HG03565 (cell line): ENCODE results near the gene TFEB.

Experiments
- ATAC-seq: cut with Tn5 transposase; IDR thresholded peaks from one replicate; pipeline ENCODE4 v1.9.1; 2021; ENCODE audit warnings: mild to moderate bottlenecking, moderate library complexity; ENCODE audit not compliant: unreplicated experiment

The TFEB gene

DNA sequence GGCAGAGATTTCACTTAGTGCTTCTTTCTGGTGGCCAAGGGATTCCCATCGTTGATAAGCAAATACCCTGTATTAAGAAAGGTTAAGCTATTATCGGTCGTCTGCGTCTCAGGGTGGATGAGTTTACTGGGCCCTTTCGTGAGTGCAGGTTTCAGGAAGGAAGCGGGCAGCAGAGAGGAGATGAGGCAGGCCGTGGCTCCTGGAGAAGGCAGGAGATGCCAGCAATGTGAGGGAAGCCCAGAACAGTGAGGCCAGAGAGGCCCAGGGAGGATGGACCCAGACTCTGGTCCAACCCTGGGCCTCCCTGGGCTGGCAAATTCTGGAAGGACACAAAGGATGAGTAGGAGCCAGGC lies 11.2 kb downstream of the TFEB start:
- ATAC-seq: no peak

DNA sequence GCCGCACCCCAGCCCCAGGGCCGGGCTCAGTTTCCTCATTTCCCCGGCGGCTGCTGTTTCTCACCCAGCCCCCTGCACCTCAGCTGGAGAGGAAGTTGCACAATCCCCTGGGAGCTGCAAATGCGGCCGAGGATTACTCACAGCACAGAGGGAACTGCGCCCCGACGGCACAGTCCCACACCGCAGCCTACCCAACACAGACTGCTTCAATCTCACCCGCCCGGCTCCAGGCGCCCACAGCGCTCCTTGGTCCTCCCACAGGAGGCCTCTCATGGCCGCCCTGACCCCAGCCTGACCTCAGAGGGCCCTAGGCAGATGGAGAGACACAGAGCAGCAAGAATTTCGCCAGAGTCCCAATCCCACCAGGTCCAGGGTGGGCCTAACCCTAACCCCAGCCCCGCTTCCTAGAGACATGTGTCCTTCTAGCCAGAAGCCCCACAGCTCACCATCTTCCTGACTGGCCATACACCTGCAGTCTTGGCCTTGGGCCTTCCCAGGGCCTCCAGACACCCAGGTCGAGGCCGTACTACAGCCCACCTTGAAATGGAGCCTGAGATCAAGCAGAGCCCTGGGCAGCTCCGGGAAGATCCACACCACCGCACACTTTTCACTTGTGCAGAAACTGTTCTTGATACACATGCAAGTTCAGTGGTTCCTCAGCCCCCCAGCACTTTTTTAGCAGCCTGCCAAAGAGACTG lies 11.7 kb downstream of the TFEB start:
- peak; percentile 54 for ATAC-seq

DNA sequence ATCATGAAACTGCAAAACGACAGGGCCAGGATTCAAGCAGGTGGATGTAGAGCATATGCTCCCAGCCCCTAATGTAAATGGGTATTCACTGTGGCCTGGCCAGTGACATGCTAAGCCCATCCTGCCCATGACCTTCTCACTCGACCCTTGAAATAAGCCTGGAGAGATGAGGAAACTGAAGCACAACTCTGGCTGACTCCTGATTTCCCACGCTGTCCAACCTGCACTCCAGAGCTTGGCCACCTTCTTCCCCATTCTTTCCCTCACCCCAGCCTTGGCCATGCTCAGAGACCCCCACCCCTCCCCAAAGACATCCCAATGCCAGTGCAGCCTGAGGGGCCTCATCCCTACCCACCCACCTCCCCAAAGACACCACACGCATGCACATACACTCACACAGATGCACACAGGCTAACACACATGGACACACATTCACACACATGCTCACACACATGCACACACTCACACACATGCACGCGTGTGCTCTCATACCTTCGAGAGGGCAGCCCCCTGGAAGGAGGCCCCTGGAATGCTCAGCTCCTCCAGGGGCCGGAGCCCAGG lies 12.4 kb downstream of the TFEB start:
- ATAC-seq: no peak

DNA sequence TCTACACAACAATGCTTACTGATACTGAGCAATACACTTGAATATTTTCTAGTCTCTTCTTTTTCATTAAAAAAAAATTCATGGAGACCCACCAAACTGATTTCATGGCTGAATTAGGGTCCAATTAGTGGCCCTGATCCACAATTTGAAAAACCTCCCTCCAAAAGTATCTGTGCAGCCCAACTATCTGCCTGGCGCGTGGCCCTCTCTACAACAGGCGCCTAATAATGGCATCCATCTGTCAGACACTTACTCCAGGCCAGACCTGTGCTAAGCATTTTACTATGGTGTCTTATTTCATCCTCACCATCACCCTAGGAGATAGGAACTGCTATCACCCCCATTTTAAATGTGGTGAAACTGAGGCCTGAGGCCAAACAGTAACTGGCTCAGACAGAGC lies 14.0 kb downstream of the TFEB start:
- ATAC-seq: no peak

DNA sequence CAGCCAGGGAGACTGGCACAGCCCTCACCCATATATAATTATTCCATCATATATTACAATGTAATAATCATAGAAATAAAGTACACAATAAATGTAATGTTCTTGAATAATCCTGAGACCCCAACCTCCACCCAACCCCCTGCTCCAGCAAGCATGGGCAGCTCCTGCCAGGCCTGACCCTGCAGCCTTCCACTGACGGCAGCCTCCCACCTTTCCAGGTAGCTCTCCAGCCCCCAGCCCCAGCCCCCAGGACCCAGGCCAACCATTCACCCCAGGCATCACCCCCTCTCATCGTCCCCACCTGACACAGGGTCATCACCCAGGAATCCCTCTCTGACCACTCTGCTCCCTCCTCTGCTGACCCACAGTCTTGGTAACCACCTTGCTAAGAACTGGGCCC lies 14.6 kb downstream of the TFEB start:
- no peak for ATAC-seq

DNA sequence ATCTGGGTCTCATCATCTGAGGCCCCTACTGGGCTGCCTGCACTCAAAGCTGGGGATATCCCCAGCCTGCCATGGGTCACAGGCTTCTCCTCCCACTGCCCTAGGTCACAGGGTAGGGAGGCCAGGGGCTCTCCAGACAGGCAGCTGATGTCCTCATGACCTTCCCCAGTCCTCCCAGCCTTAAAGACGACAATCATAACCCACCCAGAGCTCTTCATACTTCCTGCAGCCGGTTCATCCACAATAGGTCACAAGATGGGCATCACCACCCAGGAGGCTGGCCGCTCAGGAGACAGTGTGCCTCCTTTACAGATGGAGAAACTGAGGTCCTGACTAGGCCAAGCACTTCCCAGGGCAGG lies 15.2 kb downstream of the TFEB start:
- ATAC-seq: no peak

DNA sequence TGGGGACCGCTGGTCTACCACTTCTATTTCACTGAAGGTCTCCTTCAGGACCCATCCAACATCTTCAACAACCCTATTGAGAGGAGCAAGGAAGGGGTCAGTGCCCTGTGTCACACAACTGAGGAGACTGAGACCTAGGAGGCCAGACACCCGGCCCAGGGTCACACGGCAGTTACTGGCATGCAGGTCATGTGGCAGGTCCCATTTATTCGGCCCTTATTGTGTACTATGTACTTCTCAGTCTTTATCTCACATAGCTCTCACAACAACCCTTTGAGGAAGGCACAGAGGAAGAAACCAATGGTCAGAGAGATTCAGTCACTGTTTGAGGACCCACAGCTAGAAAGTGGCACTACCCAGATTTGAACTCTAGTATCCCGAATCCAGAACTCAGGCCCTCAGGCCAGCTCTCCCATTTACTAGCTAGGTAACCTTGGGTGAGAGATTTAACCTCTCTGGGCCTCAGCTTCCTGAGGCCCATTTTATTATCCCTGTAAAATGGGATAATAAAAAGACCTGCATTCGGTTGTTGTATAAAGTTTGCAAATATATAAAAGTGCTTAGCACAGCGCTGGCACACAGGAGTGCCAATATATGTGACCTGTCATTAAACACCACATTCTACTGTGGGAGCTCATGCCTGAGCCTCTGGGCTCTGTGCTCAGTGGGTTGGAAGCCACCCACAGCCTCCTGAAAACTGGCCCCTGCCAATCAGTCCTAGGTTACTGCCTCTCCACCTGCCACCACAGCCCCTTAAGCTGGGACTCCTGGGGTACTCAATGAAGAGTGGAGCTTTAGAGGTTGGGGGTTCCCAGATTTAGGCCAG lies 15.8 kb downstream of the TFEB start:
- ATAC-seq: no peak

DNA sequence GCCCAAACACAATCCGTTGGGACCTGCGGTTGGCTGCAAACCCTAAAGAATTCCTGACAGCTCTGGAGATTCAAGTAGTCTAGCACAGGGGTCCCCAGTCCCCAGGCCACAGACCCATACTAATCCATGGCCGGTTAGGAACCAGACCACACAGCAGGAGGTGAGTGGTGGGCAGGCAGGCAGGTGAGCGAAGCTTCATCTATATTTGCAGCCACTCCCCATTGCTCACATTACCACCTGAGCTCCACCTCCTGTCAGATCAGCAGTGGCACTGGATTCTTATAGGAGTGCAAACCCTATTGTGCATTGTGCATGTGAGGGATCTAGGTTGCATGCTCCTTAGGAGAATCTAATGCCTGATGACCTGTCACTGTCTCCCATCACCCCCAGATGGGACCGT lies 16.6 kb downstream of the TFEB start:
- ATAC-seq: no peak

DNA sequence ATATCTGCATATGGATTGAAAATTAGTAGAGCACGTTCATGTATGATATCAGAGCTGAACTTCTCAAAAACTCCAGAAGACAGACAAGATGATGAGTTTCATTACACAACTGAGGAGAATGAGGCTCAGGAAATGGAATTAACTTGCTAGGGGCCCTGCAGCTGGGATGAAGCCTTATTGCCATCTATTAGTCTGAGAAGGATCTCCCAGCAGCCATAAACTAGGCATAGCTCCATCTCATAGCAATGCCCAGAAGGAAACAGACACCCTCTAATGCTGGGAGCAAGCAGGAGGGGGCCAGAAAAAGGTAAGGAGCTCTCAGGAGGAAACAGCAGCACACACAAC lies 18.0 kb downstream of the TFEB start:
- ATAC-seq: no peak

DNA sequence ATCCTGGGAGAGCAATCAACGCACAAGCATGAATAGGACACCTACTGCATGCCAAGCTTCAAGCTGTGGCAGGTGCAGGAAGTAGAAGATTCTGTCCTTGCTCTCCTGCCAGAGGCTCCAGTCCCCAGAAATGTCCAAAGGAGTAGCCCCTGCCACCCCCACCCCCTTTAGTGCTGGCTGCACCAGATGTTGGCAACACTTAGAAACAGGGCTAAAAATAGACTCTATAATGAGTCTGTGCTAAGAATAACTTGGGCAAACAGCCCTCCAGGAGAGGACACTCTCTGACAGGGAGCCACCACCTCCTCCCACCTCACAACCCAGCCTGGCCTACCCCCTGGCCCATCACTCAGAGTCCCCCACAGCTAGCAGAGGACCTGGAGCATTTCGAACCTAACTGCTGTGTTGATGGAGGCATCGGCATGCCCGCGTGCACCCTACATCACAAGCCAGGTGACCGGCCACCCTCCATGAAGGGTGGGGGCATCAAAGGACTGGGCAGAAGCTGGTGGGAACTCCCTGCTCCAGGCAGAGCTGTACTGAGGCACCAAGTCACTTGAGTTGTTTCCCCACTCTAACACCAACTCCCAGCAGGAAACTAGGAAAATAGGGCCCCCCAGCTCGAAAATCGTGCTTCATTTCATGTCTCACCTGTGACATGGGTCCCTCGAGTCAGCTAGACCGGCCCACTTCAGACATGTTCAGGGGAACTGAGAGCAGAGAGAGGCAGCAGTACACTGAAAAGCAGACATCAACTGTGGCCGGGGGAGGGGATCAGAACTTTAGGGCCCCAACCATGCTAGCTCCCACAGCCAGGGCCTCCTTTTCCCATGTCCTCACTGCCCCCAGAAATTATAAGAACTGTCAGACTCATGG lies 18.7 kb downstream of the TFEB start:
- ATAC-seq: no peak

DNA sequence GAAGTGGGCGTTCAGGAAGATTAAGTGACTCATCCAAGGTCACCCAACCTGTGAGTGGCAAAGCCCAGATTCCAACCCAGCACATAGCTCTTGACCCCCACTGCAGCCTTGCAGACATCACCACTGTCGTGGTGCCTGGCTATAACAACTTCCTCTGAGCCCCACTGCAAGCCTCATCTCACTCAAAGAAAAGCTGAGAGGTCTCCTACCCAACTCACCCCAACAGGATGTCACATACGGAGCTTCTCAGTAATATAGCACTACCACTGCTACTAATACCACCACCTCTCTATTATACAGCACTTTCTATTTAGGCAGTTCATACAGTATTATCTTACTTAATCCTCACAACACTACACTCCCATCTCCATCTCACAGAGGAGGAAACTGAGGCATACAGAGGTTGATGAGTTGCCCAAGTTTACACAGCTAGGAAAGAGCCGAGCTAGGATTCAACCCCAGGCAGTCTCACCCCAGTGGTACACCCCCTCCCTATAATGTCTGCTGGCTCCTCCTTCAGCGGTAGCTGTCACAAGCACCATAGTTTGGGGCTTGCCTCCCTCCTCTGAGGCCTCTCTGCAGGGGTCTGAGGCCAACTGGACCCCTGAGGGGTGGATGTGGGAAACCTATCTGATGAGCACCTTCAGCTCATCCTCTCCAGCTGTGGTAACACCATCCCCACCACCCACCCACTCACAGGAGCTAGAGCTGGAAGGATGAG lies 19.5 kb downstream of the TFEB start:
- ATAC-seq: no peak

DNA sequence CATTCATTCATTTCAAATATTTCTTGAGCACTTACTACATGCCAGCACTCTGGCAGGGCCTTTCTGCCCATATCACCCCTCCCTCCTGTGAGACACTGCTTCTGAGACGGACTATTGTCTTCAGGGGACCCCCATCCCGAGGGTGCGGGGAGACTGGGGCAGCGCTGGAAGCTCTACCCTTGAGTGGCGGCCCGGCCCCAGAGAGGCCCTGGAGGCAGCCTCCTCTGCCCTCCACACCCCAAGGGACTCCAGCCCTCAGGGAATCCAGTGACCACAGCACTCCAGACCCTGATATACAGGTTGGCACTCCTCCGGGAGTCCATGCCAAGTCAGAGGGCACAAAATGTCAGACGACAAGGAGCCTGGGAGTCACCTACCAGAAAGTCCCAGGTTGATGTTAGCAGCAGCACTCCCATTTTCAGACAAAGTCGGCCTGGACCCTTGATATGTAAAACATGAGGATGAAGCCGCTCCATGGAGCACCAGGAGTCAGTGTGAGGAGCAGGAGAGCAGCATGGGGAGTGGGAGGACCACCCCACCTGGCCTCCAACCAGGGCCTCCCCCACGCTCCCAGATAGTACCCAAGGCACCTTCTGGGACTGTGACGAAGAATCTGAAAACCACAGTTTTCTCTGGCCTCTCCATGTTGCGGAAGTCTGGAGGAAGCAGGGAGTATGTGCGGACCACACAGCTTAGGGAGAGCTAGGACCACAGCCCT lies 20.7 kb downstream of the TFEB start:
- ATAC-seq: no peak

DNA sequence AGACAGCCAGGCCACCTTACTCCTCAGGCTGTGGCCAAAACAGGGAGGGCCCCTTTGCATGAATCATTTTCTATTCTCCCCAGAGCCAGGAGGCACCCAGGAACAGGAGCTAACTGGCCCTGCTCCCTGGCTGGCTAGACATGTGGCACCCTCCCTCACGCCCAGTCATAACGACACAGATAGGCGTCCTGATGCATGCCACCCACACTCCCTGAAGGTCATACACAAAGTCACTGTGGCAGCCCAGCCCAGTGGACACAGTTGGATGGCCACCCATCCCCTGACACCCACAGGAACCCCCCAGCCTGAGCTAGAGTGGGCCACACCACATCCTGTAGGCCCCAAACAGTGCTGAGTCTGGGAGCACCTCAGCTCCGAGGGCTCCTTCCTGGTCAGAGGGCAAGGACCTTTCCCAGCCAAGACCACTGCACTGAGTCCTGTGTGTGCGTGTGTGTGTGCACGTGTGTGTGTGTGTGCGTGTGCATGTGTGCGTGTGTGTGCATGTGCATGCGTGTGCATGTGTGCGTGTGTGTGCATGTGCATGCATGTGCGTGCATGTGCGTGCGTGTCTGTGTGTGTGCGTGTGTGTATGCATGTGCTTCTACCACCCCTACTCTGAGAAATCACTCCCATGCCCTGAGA lies 21.6 kb downstream of the TFEB start:
- ATAC-seq: no peak

DNA sequence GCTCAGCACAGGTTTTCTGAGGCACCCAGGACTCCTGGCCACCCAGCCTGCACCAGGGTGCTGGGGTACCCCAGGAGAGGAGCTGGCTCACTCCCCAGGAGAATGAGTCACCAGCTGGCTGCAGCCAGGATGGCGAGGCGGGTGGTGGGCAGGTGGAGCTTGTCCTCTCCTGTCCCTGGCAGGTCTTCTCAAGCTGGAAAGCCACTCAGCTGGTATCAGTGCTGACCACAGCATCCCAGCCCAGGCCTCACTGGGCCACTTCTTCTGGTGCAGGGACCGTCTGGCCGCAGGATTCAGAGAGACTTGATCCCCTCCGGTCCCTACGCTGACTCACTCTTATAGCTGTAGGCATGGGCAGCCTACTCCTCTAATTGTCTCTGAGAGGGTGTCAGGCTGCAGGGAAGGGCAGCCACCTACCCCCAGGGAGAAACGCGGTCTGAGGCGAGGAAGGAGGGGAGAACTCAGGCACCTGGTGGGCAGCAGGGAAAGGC lies 22.2 kb downstream of the TFEB start:
- no peak for ATAC-seq

DNA sequence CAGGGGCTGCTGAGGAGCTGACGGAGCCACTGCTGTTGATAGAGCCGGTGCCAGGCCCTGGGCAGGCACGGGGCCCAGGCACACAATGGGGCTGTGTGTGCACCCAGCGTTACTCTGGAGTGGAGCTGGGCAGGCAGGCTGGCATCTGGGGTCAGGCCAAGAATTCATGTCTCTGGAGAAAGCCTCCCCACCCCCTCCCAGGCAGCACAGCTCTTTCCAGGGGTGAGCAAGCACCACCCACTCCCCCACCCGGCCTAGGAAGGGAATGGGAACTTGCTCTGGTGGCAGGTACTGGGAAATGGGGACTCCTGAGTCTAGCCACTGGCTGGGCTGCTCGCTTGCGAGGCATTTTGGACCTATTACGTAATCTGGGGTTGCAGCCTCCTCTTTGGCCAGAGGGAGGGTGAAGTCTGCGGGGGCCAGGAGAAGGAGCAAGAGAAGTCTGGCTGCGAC lies 22.7 kb downstream of the TFEB start:
- ATAC-seq: no peak

DNA sequence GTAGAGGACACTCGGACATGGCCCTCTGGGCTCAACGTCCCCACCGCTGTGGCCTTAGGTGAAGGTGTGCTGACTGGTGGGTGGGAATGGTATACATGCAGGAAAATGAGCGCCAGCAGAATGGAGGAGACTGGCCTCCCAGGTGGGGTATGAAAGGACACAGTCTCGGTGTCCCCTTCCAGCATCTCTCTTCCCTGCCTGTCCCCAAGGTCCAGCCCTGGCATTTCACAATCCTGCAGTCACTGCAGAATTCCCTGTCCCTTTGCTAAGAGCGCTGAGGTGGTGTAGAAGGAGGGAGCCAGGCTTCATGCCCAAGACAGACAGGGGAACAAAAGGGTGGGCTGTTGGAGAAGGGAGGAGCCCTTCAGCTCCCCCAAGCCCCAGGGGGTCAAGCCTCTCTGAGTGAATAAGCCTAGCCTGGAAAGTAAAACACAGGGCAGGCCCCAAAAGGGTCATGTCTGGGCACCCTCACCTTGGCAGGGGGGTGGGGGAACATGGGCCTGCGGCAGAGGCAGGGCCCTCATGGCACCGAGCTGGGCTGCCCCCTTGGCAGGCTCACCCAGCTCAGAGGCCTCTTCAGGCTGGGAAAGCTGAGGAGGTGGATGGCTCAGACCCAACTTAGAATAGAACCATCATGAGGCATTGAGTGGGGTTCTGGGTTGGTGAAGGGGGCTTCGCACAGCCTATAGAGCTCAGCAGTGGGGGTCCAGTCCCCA lies 23.9 kb downstream of the TFEB start:
- no peak for ATAC-seq

DNA sequence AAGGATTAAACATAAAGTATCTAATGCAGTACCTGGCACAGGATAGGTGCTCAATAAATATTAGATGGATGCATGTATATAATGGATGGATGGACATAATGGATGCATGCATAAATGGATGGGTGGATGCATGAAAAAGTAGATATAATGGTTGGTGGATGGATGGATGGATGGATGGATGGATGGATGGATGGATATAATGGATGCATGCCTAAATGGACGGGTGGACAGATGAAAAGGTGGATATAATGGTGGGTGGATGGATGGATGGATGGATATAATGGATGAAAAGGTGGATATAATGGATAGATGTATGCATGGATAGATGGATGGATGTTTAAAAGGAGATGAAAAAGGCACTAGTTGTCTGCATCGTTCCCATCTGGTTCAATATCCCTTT lies 26.0 kb downstream of the TFEB start:
- no peak for ATAC-seq

DNA sequence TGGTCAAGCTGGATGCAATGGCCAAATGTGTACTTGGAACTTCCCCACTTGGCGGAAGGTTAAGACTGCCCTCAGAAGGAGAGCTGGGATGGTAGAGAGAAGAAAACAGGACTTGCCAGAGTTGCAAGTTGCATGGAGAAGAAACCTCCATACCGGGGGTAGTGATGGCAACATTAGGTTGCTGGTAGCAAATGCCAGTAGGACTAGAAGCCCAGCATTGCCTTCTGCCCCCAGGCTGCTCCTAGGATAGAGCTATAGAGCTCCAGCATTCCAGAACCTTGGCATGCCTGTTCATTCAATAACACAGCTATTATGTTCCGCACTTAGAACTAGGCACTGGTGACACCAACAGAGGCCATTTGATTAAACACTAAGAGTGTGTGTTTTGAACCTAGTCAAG lies 26.6 kb downstream of the TFEB start:
- no peak for ATAC-seq
